GM12872 (cell line): ENCODE measurements around the gene INPP5B.

ENCODE experiments used
- CTCF ChIP-seq: IDR thresholded peaks from 3 replicates; pipeline ENCODE4 v1.5.1; 2011; ENCODE audit warnings: low read depth, mild to moderate bottlenecking, low read length, moderate library complexity; ENCODE audit not compliant: insufficient read depth

Gene INPP5B

GRCh38 chr1:37828410-37829074 lies 118.3 kb downstream of the INPP5B start:
- no peak for TF ChIP-seq CTCF

GRCh38 chr1:37825506-37825905 lies 121.3 kb downstream of the INPP5B start:
- no peak for TF ChIP-seq CTCF

- TF ChIP-seq CTCF = no peak
Measured at GRCh38 chr1:37824001-37824400, 122.9 kb downstream of the INPP5B start.

GRCh38 chr1:37822906-37823815 lies 123.7 kb downstream of the INPP5B start:
- TF ChIP-seq CTCF = no peak

GRCh38 chr1:37821481-37821880 lies 125.4 kb downstream of the INPP5B start:
- TF ChIP-seq CTCF = no peak

- TF ChIP-seq CTCF = no peak
Measured at GRCh38 chr1:37817481-37817880, 129.4 kb downstream of the INPP5B start.

- no peak for TF ChIP-seq CTCF
Measured at GRCh38 chr1:37814252-37814651, 132.6 kb downstream of the INPP5B start.
